ENCODE measurements around the gene RNF11.

Gene RNF11

DNA sequence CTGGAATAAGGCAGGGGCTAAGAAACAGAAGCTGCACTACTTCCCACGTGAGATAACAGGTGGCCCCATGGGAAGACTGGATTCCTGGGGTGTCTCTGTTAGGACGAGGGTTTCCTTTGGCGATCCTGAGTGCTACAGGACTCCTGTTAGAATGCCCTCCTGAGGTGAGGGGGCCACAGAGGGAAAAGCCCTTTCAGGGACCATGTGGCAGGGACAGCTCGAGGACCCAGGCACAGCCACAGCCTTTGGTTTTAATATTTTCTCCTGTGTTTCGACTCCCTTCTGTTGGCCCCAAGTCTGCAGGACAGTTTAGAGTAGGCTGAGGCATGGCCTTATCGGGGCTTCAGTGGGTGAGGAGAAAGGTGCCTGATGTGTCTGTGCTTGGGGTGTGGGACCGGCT lies 81.7 kb downstream of the RNF11 start:
- DNase-seq: no peak

DNA sequence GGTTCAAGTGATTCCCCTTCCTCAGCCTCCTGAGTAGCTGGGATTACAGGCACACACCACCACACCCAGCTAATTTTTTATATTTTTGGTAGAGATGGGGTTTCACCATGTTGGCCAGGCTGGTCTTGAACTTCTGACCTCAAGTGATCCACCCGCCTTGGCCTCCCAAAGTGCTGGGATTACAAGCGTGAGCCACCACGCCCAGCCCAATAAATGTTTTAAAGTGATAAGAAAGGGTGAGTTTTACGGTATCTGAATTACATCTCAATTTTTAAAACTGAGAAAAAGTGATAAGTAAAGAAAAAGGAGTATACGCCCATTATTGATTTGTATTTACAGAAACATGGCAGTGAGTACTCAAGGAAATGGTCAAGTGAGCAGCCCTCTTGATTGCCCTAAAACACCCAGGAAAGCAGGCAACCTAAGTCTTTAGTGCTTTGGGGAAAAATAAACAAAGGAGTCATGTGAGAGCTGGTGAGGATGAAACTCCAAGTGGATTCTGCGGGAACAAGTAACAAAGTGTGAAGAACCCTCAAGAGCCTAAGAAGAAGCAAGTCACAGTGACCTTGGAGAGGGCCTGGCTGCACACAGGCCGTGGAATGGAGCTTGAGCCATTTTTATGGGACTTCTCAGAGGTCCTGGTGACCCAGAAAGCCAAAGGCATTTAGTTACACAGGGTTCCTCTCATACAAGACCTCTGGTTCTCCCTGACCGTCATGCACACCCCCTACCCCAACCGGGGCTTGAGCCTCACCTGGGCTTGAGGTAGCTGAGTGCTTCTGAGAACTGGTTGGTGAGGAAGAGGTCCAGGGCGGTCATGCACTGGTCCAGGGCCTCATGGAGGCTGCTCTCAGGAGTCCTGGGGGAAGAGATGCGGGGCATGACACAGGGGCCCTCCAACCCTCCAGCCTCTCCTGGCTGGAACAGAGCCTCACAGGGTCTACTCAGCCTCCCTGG lies 85.2 kb downstream of the RNF11 start:
- DNase-seq: no peak

DNA sequence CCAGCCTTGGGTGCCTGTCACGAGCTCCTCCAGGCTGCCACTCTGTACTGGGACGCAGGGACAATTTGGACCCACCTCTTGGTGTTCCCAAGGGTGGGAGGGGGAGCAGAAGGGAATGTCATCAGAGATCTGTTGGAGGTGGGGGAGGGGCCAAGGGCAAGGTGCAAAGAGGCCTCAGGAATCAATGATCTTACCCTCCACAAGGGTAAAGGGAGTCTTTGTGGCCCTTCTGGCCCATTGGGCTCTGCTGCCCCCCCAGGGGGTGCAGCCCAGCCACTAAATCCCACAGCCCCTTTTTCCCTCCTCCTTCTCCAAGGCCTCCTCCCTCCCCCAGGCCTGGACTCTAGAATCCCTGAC lies 85.8 kb downstream of the RNF11 start:
- DNase-seq: no peak

DNA sequence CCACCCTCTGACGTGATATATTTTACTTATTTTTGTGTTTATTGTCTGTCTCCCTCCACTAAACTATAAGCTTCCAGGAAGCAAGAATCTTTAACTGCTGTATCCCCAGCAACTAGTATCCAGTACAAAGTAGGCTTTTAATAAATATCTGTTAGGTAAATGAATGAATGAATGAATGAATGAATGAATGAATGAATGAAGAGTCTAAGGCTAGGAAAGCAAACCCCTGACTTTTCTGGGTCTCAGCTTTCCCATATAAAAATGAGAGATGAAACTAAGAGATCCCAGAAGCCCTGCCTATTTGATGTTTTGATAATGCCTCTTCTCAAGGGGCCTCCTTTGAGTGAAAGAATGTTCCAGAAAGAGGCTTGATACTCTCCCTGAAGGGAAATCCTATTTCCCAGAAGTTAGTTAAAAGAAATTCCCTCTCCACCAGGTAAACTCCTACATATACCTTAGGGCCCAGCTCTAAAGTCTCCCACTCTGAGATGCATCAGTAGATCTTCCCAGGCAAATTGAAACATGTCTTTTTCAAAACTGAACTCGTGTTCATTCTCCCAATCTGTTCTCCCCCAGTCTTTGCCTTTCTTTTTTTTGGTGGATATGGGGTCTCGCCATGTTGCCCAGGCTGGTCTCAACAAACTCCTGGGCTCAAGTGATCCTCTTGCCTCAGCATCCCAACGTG lies 86.5 kb downstream of the RNF11 start:
- no peak for DNase-seq
